ENCODE data around the gene PERCC1. TPM values are rescaled to one million over a fixed set of nuclear protein-coding genes. Genes with fewer than 3 reads are reported as not detected.
"Not testable (repeated sequence)": the region's sequence is repeated elsewhere in the genome, so short reads cannot be mapped to it uniquely, and the experiment has no call there.

Gene PERCC1
- total and polyA plus RNA-seq, 2 experiments from 2014 or later: 0.18 TPM; not detected in 1

DNA sequence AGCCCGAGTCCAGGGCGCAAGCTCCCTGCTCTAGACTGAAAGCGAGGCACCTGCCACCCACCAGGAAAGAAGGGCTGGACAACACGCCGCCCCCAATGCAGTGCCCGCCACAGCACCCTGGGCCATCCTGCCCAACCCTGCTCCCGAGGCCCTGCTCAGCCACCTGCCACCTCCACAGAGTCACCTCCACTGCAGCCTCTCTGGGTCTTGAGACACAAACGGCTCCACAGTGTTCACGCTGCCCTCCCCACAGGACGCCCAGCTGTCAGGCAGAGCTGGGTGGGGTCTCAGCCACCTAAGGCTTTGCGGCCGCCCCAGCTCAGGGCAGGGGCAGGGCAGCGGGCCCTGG is 34.7 kb downstream of the PERCC1 start:
- Histone ChIP-seq H3K4me3 (no peak overlapping the region), H3K36me3 (no peaks in the 10 kb centered on the region), H3K27ac (no peak overlapping the region), H3K27me3 (no peaks in the 10 kb centered on the region), H3K9me3 (ENCODE audit: low read depth) (no peaks in the 10 kb centered on the region), H3K4me1 (ENCODE audit: low read depth) (no peaks in the 10 kb centered on the region)
- DNase-seq (ENCODE audit: low read depth in 1 of 2, low spot score in 1 of 2): no peak
- TF ChIP-seq, protein P1, sequence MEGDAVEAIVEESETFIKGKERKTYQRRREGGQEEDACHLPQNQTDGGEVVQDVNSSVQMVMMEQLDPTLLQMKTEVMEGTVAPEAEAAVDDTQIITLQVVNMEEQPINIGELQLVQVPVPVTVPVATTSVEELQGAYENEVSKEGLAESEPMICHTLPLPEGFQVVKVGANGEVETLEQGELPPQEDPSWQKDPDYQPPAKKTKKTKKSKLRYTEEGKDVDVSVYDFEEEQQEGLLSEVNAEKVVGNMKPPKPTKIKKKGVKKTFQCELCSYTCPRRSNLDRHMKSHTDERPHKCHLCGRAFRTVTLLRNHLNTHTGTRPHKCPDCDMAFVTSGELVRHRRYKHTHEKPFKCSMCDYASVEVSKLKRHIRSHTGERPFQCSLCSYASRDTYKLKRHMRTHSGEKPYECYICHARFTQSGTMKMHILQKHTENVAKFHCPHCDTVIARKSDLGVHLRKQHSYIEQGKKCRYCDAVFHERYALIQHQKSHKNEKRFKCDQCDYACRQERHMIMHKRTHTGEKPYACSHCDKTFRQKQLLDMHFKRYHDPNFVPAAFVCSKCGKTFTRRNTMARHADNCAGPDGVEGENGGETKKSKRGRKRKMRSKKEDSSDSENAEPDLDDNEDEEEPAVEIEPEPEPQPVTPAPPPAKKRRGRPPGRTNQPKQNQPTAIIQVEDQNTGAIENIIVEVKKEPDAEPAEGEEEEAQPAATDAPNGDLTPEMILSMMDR (IDR thresholded peaks at IDR 0.05; ENCODE audit: low read depth, low read length): no peak

DNA sequence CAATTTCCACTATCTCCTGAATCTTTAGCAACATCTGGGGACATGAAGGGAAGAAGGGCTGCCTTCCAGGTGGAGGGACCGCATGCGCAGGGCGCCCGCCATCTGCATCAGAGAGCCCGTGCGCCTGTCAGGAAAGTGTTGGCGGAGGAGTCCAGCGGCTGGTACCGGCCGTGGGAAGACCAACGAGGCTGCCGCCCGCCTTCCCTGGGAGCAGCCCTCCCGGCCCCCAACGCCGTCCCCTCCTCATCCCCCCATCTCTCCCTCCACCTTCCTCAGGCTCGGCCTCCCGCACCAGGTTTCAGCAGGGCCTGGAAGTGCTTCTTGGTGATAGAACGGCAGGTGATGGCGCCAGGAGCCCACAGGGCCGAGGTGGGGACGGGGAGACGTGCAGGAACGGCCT is 35.2 kb downstream of the PERCC1 start:
- Histone ChIP-seq H3K9me3 (ENCODE audit: low read depth) (no peaks in the 10 kb centered on the region), H3K4me3 (no peak overlapping the region), H3K4me1 (ENCODE audit: low read depth) (no peaks in the 10 kb centered on the region), H3K36me3 (no peaks in the 10 kb centered on the region), H3K27me3 (no peaks in the 10 kb centered on the region), H3K27ac (no peak overlapping the region)
- TF ChIP-seq, protein P1 (IDR thresholded peaks at IDR 0.05; ENCODE audit: low read depth, low read length): no peak
- no peak for DNase-seq (ENCODE audit: low read depth in 1 of 2, low spot score in 1 of 2)

DNA sequence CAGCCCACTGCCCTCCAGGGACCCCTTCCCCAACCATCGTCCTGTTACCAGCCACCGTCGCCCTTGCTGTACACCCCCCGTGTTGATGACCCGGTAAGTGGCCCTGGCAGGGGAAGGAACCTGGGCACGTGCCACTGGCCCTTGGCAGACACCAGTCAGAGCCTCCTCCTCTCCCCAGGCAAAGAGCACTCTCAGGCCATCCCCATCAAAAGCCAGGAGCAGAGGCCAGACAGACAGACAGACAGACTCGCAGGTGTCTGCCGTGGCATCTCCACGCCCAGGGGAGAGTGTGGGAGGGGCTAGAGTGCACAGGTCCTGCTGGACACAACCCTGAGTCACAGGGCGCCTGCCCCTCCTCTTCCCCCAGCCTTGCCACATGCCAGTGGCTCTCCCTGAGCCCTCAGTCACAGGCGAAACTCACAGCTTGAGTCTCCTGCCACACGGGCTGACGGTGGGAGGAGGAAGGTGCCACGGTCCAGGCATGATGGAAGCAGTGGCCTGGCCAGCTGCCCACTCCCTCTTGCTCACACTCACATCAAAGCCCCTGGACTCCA is 36.2 kb downstream of the PERCC1 start:
- no peaks in the 10 kb centered on the region for H3K27me3 ChIP-seq
- no peaks in the 10 kb centered on the region for H3K9me3 ChIP-seq (ENCODE audit: low read depth)
- no peaks in the 10 kb centered on the region for H3K36me3 ChIP-seq
- H3K4me1 ChIP-seq (ENCODE audit: low read depth): no peaks in the 10 kb centered on the region
- no peak for DNase-seq (ENCODE audit: low read depth in 1 of 2, low spot score in 1 of 2)
- H3K27ac ChIP-seq: no peak overlapping the region
- TF ChIP-seq, protein P1 (IDR thresholded peaks at IDR 0.05; ENCODE audit: low read depth, low read length): no peak
- H3K4me3 ChIP-seq: no peak overlapping the region

DNA sequence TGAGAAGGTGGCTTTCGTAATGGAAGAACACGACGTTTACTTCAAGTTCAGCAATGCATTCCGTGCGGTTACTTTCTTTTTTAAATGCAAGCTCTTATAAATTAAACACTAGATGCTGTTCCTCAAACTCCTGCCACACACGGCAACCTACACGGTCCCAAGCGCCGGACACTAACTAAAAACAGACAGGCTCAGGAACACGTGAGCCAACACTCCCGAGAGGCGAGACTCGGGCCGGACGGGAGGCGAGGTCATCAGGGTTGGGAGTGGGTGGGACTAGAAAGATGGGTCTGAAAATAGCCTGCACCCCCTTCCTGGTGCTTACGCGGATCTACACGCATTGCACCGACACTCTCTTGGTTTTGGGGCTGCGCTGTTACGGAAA is 37.5 kb downstream of the PERCC1 start:
- no peaks in the 10 kb centered on the region for H3K36me3 ChIP-seq
- H3K27me3 ChIP-seq: no peaks in the 10 kb centered on the region
- DNase-seq (ENCODE audit: low read depth in 1 of 2, low spot score in 1 of 2): no peak
- no peaks in the 10 kb centered on the region for H3K4me1 ChIP-seq (ENCODE audit: low read depth)
- H3K27ac ChIP-seq: no peak overlapping the region
- no peak overlapping the region for H3K4me3 ChIP-seq
- TF ChIP-seq, protein P1 (IDR thresholded peaks at IDR 0.05; ENCODE audit: low read depth, low read length): no peak
- no peaks in the 10 kb centered on the region for H3K9me3 ChIP-seq (ENCODE audit: low read depth)

DNA sequence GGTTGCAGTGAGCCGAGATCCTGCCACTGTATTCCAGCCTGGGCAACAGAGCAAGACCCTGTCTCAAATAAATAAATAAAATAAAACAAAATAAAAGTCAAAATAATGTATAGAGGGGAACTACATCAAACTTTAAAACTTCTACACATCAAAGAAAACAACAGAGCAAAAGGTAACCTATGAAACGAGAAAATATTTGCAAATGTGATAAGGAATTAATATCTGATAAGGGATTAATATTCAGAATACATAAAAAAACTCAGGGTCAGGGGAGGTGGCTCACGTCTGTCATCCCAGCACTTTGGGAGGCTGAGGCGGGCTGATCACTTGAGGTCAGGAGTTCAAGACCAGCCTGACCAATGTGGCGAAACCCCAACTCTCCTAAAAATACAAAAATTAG is 38.3 kb downstream of the PERCC1 start:
- not testable (repeated sequence) for H3K36me3 ChIP-seq; H3K27me3 ChIP-seq; DNase-seq (ENCODE audit: low read depth in 1 of 2, low spot score in 1 of 2); H3K27ac ChIP-seq; H3K9me3 ChIP-seq (ENCODE audit: low read depth); H3K4me1 ChIP-seq (ENCODE audit: low read depth); H3K4me3 ChIP-seq

DNA sequence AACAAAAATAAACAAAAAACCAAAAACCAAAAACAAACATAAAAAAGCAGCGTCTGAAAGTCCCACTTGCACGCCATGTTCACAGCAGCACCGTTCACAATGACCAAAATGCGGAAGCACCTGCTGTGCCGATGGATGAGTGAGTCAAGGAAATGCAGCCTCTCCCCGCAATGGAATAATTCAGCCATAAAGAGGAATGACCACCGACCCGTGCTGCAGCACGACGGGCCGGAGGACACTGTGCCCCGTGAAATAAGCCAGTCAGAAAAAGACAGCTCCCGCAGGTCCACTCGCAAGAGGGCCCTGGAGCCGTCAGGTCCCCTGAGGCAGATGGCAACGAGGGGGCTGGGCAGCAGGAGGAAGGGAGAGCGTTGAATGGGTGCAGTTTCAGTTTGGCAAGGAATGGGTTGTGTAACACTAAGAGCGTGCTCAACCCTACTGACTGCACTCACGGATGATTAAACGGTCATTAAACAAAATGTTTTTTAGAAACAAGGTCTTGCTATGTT is 38.9 kb downstream of the PERCC1 start:
- no peak overlapping the region for H3K27ac ChIP-seq
- H3K4me1 ChIP-seq (ENCODE audit: low read depth): peaks cover 4% of the 10 kb centered on the region
- no peak overlapping the region for H3K4me3 ChIP-seq
- TF ChIP-seq, protein P1 (IDR thresholded peaks at IDR 0.05; ENCODE audit: low read depth, low read length): no peak
- no peaks in the 10 kb centered on the region for H3K9me3 ChIP-seq (ENCODE audit: low read depth)
- no peaks in the 10 kb centered on the region for H3K36me3 ChIP-seq
- no peaks in the 10 kb centered on the region for H3K27me3 ChIP-seq
- DNase-seq (ENCODE audit: low read depth in 1 of 2, low spot score in 1 of 2): no peak

All from cardiac muscle cell (in vitro differentiated cells and primary cell).